Measurements from ENCODE around the gene PROS1.
"Not testable (repeated sequence)": the region's sequence is repeated elsewhere in the genome, so short reads cannot be mapped to it uniquely, and the experiment has no call there.

DNA sequence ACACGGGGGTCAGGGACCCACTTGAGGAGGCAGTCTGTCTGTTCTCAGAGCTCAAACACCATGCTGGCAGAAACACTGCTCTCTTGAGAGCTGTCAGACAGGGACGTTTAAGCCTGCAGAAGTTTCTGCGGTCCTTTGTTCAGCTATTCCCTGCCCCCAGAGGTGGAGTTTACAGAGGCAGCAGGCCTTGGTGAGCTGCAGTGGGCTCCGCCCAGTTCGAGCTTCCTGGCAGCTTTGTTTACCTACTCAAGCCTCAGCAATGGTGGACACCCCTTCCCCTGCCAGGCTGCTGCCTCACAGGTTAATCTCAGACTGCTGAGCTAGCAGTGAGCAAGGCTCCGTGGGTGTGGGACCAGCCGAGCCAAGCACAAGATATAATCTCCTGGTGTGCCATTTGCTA, 121.5 kb downstream of the PROS1 start:
- not testable (repeated sequence) for TF ChIP-seq CTCF, POLR2A, EP300, POLR2AphosphoS5 (IDR thresholded peaks at IDR 0.05)

Data from suprapubic skin (tissue), 4 donors.